ENCODE measurements around the gene TRAK1.
A peak's percentile ranks its signal among the peaks of the same experiment; 100 is the strongest.

The TRAK1 gene

GRCh38 chr3:42184651-42185443 is 93.7 kb downstream of the TRAK1 start:
- TF ChIP-seq GATA1 (IDR thresholded peaks at IDR 0.05; ENCODE audit: low read depth, low read length) = no peak
- TF ChIP-seq POLR2A (IDR thresholded peaks at IDR 0.05; ENCODE audit: low read length) = no peak
- peak in 1 of 2 experiments; percentile 12 for DNase-seq

GRCh38 chr3:42187936-42188335 is 96.8 kb downstream of the TRAK1 start:
- DNase-seq = no peak
- TF ChIP-seq POLR2A (IDR thresholded peaks at IDR 0.05; ENCODE audit: low read length) = no peak
- TF ChIP-seq GATA1 (IDR thresholded peaks at IDR 0.05; ENCODE audit: low read depth, low read length) = no peak

- TF ChIP-seq GATA1 (IDR thresholded peaks at IDR 0.05; ENCODE audit: low read depth, low read length) (no peak), POLR2A (IDR thresholded peaks at IDR 0.05; ENCODE audit: low read length) (no peak)
- no peak for DNase-seq
Observed at GRCh38 chr3:42188376-42188775, 97.2 kb downstream of the TRAK1 start.

- no peak for DNase-seq
- TF ChIP-seq GATA1 (IDR thresholded peaks at IDR 0.05; ENCODE audit: low read depth, low read length) (no peak), POLR2A (IDR thresholded peaks at IDR 0.05; ENCODE audit: low read length) (no peak)
Observed at GRCh38 chr3:42189001-42189460, 97.9 kb downstream of the TRAK1 start.

GRCh38 chr3:42189736-42190135 is 98.6 kb downstream of the TRAK1 start:
- no peak for TF ChIP-seq POLR2A (IDR thresholded peaks at IDR 0.05; ENCODE audit: low read length)
- TF ChIP-seq GATA1 (IDR thresholded peaks at IDR 0.05; ENCODE audit: low read depth, low read length) = no peak
- no peak for DNase-seq

GRCh38 chr3:42190701-42191442 is 99.7 kb downstream of the TRAK1 start:
- peak; percentile 61 to 82 for DNase-seq

DNA sequence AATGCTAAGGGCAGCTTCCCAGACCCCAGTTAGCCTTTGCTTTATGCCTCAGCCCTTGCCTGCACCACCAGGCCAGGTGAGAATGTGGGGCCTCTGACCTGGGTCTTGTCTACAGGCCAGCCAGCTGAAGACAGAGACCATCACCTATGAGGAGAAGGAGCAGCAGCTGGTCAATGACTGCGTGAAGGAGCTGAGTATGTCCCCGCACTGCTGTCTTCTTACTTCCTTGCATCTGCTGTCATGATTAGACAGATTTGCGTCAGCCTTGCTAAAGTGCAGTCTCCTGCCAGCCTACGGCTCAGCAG is 100.2 kb downstream of the TRAK1 start:
- TF ChIP-seq GATA1 (IDR thresholded peaks at IDR 0.05; ENCODE audit: low read depth, low read length) (no peak), POLR2A (IDR thresholded peaks at IDR 0.05; ENCODE audit: low read length) (no peak)
- no peak for DNase-seq

More at GRCh38 chr3:42190701-42191442, 99.7 kb downstream of the TRAK1 start:
- no peak for TF ChIP-seq GATA1 (IDR thresholded peaks at IDR 0.05; ENCODE audit: low read depth, low read length)
- no peak for TF ChIP-seq POLR2A (IDR thresholded peaks at IDR 0.05; ENCODE audit: low read length)

DNA sequence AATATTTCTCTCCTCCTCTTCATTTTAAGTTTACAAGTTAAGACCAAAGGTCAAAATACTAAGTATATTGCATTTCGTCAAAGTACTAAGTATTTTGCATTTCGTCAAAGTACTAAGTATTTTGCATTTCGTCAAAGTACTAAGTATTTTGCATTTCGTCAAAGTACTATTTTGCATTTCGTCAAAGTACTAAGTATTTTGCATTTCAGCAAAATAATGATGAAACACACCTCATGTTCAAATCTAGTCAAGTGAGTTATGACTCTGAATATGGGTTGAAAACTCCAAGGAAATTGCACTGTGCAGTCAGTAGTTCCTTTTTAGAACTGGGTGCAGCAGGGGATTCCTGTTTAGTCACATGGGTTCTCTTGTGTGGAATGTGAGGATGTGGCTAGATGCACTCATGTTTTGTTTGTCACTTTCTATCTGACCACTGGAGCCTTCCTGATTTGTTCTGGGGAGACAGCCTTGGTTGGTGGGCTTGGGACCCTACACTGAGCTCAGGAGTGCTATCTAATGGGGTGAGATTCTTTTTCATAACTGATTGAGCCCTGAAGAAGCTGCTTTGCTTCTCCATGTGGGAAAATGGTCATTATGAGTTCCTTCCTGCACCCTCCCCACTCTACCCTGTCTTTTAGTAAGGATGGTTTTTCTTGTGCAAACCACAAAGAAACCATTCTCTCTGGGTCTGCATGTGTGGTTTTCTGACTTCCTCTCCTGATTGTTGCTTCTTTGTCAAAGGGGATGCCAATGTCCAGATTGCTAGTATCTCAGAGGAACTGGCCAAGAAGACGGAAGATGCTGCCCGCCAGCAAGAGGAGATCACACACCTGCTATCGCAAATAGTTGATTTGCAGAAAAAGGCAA is 101.4 kb downstream of the TRAK1 start:
- TF ChIP-seq GATA1 (IDR thresholded peaks at IDR 0.05; ENCODE audit: low read depth, low read length) (no peak), POLR2A (IDR thresholded peaks at IDR 0.05; ENCODE audit: low read length) (no peak)
- DNase-seq = no peak

GRCh38 chr3:42194943-42195510 is 103.9 kb downstream of the TRAK1 start:
- no peak for TF ChIP-seq GATA1 (IDR thresholded peaks at IDR 0.05; ENCODE audit: low read depth, low read length)
- TF ChIP-seq POLR2A (IDR thresholded peaks at IDR 0.05; ENCODE audit: low read length) = no peak
- DNase-seq = no peak

DNA sequence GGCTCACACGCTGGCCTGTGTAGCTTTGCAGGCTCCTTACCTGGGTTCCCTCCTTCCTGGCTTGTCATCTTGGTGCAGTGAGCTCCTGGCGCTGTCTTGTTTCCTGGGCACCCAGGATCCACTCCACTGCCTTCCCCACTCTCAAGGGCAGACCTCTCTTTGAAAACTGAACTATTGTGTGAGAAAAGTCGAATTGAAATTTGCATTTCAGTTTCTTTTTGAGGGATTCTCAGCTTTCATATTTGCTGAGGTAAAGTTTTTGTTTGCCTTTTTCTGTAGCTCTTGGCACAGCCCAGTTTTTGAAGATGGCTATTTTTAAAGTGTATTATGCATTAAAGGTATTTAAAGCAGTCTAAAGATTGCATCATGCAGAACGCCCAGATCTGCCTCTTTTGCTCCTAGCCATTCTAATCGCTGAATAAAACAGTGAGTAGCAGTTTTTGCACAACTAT is 104.7 kb downstream of the TRAK1 start:
- TF ChIP-seq GATA1 (IDR thresholded peaks at IDR 0.05; ENCODE audit: low read depth, low read length) = no peak
- no peak for TF ChIP-seq POLR2A (IDR thresholded peaks at IDR 0.05; ENCODE audit: low read length)
- no peak for DNase-seq

- no peak for TF ChIP-seq GATA1 (IDR thresholded peaks at IDR 0.05; ENCODE audit: low read depth, low read length)
- no peak for TF ChIP-seq POLR2A (IDR thresholded peaks at IDR 0.05; ENCODE audit: low read length)
- no peak for DNase-seq
Observed at GRCh38 chr3:42198709-42199108, 107.6 kb downstream of the TRAK1 start.

- no peak for TF ChIP-seq GATA1 (IDR thresholded peaks at IDR 0.05; ENCODE audit: low read depth, low read length)
- TF ChIP-seq POLR2A (IDR thresholded peaks at IDR 0.05; ENCODE audit: low read length) = no peak
- DNase-seq = no peak
Observed at GRCh38 chr3:42202217-42202865, 111.2 kb downstream of the TRAK1 start.
